Measurements from ENCODE around the gene ALMS1.
"Not testable (repeated sequence)": the region's sequence is repeated elsewhere in the genome, so short reads cannot be mapped to it uniquely, and the experiment has no call there.

ALMS1 gene

DNA sequence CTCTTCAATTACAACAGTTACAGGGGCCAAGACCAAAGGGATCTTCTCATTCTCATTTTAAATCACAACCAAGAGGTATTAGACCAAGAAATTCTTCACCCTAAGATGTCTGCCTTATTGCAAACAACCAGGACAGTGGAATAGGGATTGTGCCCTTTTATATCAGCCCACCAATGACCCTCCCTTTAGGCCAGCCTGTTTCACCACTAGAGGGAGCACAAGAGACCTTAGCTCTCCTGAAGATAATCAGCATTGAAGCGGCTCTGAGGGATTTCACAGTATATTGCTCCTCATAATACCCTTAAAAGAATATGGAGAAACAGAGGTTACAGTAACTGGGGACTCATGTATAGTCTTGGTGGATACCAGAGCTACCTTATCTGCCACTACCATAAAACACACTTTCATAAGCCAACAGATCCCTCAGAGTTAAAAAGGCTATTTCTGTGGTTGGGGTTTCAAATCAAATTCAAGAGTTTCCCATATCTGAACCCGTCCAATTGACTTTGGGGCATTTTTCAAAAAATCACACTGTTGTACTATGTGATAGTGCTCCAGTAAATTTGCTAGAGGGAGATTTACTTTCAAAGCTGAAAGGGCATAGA is 245.1 kb downstream of the ALMS1 start:
- DNase-seq = peak in 1 of 2 donors; percentile 5

GRCh38 chr2:73636977-73637376 is 251.3 kb downstream of the ALMS1 start:
- not testable (repeated sequence) for DNase-seq

- DNase-seq = no peak
Measured at GRCh38 chr2:73638429-73638828, 252.8 kb downstream of the ALMS1 start.

DNA sequence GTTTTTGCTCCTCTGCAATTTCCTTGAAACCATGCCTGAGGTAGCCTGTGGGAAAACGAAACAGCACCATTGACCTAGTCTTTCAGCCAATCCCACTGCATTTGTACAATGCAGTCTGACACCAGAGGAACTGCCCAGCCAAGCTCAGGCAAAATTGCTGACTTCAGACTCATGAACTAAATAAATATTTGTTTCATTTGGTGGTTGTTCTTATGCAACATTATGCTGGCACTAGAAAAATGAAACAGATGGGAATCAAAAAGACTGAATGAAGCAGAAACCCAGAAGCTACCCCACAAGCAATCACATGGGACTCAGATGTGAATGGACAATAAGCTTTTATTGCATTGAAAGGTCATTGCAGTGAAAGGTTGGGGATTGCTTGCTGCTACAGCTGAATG is 254.9 kb downstream of the ALMS1 start:
- DNase-seq = no peak

DNA sequence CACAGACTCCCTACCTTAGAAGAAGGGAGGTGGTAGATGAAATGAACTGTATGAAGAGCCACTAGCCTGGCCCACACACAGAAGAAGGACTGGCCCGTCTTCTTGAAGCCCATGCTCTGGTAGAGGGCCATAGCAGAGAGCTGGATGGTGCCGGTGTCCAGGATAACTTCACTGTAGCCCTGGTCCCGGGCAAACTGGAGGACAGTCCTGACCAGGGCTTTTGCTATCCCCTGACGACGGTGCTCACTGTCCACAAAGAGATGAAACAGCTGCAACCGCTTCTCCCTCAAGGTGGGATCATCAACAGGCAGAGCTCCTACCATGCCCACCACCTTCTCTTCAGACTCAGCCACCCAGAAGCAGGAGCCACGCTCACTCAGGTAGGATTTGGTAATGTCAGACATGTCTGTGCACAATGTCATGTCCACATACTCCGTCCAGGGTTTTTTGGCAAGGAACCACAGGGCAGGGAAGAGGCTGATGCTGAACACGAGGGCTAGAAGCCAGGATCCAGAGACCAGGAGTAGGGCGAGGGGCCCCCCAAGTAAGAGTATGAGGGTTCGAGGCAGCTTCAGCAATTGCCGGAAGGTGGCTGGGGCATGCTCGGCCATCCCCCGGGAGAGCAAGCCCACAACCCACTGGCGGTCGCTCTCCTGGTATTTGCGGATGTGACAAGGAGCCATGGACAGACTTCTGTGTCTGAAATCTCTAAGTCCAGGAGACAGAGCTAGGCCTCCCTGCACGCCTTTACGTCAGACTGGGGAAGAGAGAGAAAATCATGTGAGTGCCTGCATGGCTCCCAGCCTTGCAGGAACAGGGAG is 255.5 kb downstream of the ALMS1 start:
- DNase-seq = no peak

- DNase-seq = no peak
Measured at GRCh38 chr2:73641767-73642062, 256.1 kb downstream of the ALMS1 start.

GRCh38 chr2:73642338-73643018 is 256.8 kb downstream of the ALMS1 start, which contains the start of gene NAT8:
TSS of gene NAT8 (minus strand) at chr2:73642422. CDS start at chr2:73641628, 794 bp downstream.
- DNase-seq = no peak

DNA sequence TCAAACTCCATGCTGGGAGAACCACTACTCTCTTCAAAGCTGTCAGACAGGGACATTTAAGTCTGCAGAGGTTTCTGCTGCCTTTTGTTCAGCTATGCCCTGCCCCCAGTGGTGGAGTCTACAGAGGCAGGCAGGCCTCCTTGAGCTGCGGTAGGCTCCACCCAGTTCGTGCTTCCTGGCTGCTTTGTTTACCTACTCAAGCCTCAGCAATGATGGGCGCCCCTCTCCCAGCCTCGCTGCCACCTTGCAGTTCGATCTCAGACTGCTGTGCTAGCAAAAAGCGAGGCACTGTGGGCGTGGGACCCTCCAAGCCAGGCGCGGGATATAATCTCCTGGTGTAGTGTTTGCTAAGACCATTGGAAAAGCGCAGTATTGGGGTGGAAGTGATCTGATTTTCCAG is 262.1 kb downstream of the ALMS1 start:
- not testable (repeated sequence) for DNase-seq

DNA sequence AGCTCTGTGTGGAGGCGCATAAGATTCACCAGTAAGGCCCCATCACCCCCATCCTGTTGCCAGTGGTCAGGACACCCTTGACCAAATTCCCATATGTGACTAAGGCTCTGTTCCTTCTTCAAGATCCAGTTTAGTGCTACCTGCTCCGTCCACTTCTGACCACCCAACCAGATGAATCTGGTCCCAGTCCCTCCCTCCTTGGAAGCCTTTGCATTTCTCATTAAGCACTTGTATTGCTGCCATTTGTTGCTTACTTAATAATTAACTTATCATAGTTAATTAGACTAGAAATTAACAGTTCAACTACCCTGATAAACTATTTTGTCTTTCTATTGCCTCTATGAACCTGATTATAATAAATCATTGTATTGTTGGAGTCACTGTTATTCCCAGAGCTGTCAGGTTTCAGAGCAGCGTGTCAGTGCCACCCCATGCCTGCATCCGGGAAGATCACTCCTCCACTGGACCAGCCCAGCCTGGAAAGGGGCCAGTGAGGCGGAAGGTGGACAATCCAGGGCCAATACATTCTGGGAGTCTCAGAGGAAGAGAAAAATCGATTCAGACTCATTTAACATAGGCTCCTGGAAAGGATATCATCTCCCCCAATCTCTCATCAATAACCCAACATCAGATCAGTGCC is 266.1 kb downstream of the ALMS1 start:
- DNase-seq = no peak

DNA sequence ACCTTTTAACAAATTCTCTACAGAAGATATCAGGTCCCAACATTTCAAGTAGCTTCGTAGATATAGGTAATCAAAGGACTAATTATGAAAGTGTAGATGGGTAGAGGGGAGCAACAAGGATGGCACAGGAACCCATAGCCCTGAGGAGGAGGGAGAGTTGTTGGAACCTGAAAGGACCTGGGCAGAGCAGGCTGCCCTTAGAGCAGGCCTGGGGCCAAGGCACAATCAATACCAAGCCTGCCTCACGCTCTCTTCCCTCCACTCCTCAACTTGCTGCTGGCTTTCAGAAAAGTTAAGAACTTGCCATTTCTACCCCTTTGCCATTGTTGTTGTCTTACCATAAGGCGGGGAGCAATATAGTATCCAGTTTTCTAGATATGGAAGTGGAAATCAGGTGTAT is 266.7 kb downstream of the ALMS1 start:
- no peak for DNase-seq

- DNase-seq = no peak
Measured at GRCh38 chr2:73654175-73654574, 268.5 kb downstream of the ALMS1 start.

Measured in CD4-positive, alpha-beta T cell treated with Interferon alpha-2 for 1 hour (primary cell).